WTC11 (cell line): ENCODE data around the gene PHF12. TPM values are rescaled to one million over a fixed set of nuclear protein-coding genes. Genes with fewer than 3 reads are reported as not detected.
A peak's percentile ranks its signal among the peaks of the same experiment; 100 is the strongest.
"Not testable (repeated sequence)": the region's sequence is repeated elsewhere in the genome, so short reads cannot be mapped to it uniquely, and the experiment has no call there.

ENCODE experiments used
- ATAC-seq: fragments of 200-7000 bp; cut with Tn5 transposase; 2 replicates; pipeline ENCODE4 v1.10.0; 2021; ENCODE audit warnings: mild to moderate bottlenecking, moderate library complexity
- CTCF ChIA-PET: fragments of 300-600 bp; sonication (Branson Sonifier 250); formaldehyde crosslinking; loops from one replicate; lab custom pipeline; 2021; ENCODE audit warnings: antibody characterized with exemption; lab: Charles Lee
- POLR2A ChIA-PET: fragments of 350-600 bp; sonication (Branson Sonifier 250); formaldehyde crosslinking; loops from one replicate; lab custom pipeline; 2021; ENCODE audit warnings: antibody characterized with exemption; lab: Charles Lee
- DNase-seq: peaks from one replicate; pipeline ENCODE4 v3.0.0; 2021; ENCODE audit warnings: low spot score
- H3K27ac Mint-ChIP-seq: 2 replicates; pipeline ENCODE4 v1.8.0; 2021; ENCODE audit warnings: mixed read lengths
- H3K27me3 Mint-ChIP-seq: 2 replicates; pipeline ENCODE4 v1.8.0; 2021; ENCODE audit warnings: low read depth, mild to moderate bottlenecking, moderate library complexity, mixed read lengths
- H3K36me3 Mint-ChIP-seq: 2 replicates; pipeline ENCODE4 v1.8.0; 2021; ENCODE audit warnings: mixed read lengths
- H3K4me1 Mint-ChIP-seq: 2 replicates; pipeline ENCODE4 v1.8.0; 2022; ENCODE audit warnings: mixed read lengths
- H3K4me3 Mint-ChIP-seq: 2 replicates; pipeline ENCODE4 v1.8.0; 2021; ENCODE audit warnings: mild to moderate bottlenecking, moderate library complexity, mixed read lengths
- H3K9me3 Mint-ChIP-seq: 2 replicates; pipeline ENCODE4 v1.8.0; 2021; ENCODE audit warnings: mixed read lengths
- CTCF ChIP-seq: fragments of 200-600 bp; IDR thresholded peaks from 2 replicates; pipeline ENCODE4 v1.8.0; 2022; ENCODE audit warnings: antibody characterized with exemption
- E2F1 ChIP-seq: sonication (generic); formaldehyde crosslinking; IDR thresholded peaks from 2 replicates; pipeline ENCODE4 v1.8.0; 2022; ENCODE audit warnings: mild to moderate bottlenecking, missing genetic modification reagents
- ERG ChIP-seq: fragments of 250-450 bp; sonication (Bioruptor Pico); IDR thresholded peaks from 2 replicates; pipeline ENCODE4 v1.8.0; 2021; ENCODE audit warnings: mild to moderate bottlenecking
- FOXJ3 ChIP-seq: sonication (generic); formaldehyde crosslinking; IDR thresholded peaks from 2 replicates; pipeline ENCODE4 v1.9.0; 2021; ENCODE audit warnings: missing genetic modification reagents, mild to moderate bottlenecking, borderline replicate concordance
- GRHL2 ChIP-seq: fragments of 250-450 bp; sonication (Bioruptor Pico); IDR thresholded peaks from 2 replicates; pipeline ENCODE4 v1.8.0; 2022; ENCODE audit warnings: mild to moderate bottlenecking, moderate library complexity; ENCODE audit not compliant: insufficient replicate concordance, severe bottlenecking
- MXD4 ChIP-seq: fragments of 250-450 bp; sonication (Bioruptor Pico); IDR thresholded peaks from 2 replicates; pipeline ENCODE4 v1.8.0; 2021; ENCODE audit warnings: mild to moderate bottlenecking, moderate library complexity, borderline replicate concordance
- MYBL2 ChIP-seq: sonication (generic); formaldehyde crosslinking; IDR thresholded peaks from 2 replicates; pipeline ENCODE4 v1.8.1; 2023; ENCODE audit warnings: mild to moderate bottlenecking, moderate library complexity, missing genetic modification reagents
- SP1 ChIP-seq: sonication (generic); formaldehyde crosslinking; conservative IDR thresholded peaks from 2 replicates; pipeline ENCODE4 v1.8.1; 2022; ENCODE audit warnings: missing genetic modification reagents
- ZBTB21 ChIP-seq: sonication (generic); formaldehyde crosslinking; IDR thresholded peaks from 2 replicates; pipeline ENCODE4 v1.8.1; 2023; ENCODE audit warnings: mild to moderate bottlenecking, missing genetic modification reagents, borderline replicate concordance
- ZNF121 ChIP-seq: sonication (generic); formaldehyde crosslinking; IDR thresholded peaks from 2 replicates; pipeline ENCODE4 v1.8.0; 2023; ENCODE audit warnings: missing genetic modification reagents
- ZNF396 ChIP-seq: fragments of 250-450 bp; sonication (Bioruptor Pico); IDR thresholded peaks from 2 replicates; pipeline ENCODE4 v1.8.0; 2021; ENCODE audit warnings: mild to moderate bottlenecking, moderate library complexity, borderline replicate concordance
- ZNF512 ChIP-seq: sonication (generic); formaldehyde crosslinking; IDR thresholded peaks from 2 replicates; pipeline ENCODE4 v1.8.1; 2022; ENCODE audit warnings: missing genetic modification reagents, borderline replicate concordance
- total RNA-seq: library from RNA; stranded (reverse); gene quantifications from 3 replicates; pipeline ENCODE4 v1.2.3, GENCODE V29; 2021
- TF ChIP-seq, protein P1 (sequence below): sonication (generic); formaldehyde crosslinking; IDR thresholded peaks from 2 replicates; pipeline ENCODE4 v1.8.0; 2022; ENCODE audit warnings: missing genetic modification reagents
- TF ChIP-seq, protein P2 (sequence below): fragments of 250-450 bp; sonication (Bioruptor Pico); IDR thresholded peaks from 2 replicates; pipeline ENCODE4 v1.9.0; 2021; ENCODE audit warnings: mild to moderate bottlenecking

The PHF12 gene
- total RNA-seq, 1 experiment from 2014 or later: 69.8 TPM

GRCh38 chr17:28935744-28936460 is 15.4 kb downstream of the PHF12 start:
- peak overlapping the region; percentile 84 for H3K27ac Mint-ChIP-seq
- no peaks in the 10 kb centered on the region for H3K9me3 Mint-ChIP-seq
- no peak overlapping the region for H3K4me3 Mint-ChIP-seq
- ChIA-PET CTCF (interaction anchor here (0.6 to 2.8 kb wide), 10 partner anchors 14 to 209 kb away, joined by 3 to 13 read pairs (median 6); partner anchors contain the start of gene DHRS13), POLR2A (no interaction called here)
- ATAC-seq (no peak), DNase-seq (no peak)
- peaks cover 50% of the 10 kb centered on the region for H3K4me1 Mint-ChIP-seq
- no peak for TF ChIP-seq ERG (CRISPR knock-in tag)
- TF ChIP-seq ZNF512 (CRISPR knock-in tag): no peak
- TF ChIP-seq GRHL2 (CRISPR knock-in tag): no peak
- TF ChIP-seq, protein P1, sequence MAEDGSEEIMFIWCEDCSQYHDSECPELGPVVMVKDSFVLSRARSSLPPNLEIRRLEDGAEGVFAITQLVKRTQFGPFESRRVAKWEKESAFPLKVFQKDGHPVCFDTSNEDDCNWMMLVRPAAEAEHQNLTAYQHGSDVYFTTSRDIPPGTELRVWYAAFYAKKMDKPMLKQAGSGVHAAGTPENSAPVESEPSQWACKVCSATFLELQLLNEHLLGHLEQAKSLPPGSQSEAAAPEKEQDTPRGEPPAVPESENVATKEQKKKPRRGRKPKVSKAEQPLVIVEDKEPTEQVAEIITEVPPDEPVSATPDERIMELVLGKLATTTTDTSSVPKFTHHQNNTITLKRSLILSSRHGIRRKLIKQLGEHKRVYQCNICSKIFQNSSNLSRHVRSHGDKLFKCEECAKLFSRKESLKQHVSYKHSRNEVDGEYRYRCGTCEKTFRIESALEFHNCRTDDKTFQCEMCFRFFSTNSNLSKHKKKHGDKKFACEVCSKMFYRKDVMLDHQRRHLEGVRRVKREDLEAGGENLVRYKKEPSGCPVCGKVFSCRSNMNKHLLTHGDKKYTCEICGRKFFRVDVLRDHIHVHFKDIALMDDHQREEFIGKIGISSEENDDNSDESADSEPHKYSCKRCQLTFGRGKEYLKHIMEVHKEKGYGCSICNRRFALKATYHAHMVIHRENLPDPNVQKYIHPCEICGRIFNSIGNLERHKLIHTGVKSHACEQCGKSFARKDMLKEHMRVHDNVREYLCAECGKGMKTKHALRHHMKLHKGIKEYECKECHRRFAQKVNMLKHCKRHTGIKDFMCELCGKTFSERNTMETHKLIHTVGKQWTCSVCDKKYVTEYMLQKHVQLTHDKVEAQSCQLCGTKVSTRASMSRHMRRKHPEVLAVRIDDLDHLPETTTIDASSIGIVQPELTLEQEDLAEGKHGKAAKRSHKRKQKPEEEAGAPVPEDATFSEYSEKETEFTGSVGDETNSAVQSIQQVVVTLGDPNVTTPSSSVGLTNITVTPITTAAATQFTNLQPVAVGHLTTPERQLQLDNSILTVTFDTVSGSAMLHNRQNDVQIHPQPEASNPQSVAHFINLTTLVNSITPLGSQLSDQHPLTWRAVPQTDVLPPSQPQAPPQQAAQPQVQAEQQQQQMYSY (CRISPR knock-in tag): no peak
- no peak for TF ChIP-seq ZNF396
- no peak for TF ChIP-seq E2F1
- TF ChIP-seq CTCF: no peak
- no peak for TF ChIP-seq ZBTB21 (CRISPR knock-in tag)
- TF ChIP-seq MXD4 (CRISPR knock-in tag): no peak
- no peak for TF ChIP-seq MYBL2
- no peak for TF ChIP-seq SP1 (CRISPR knock-in tag)
- no peak for TF ChIP-seq FOXJ3 (CRISPR knock-in tag)
- TF ChIP-seq, protein P2, sequence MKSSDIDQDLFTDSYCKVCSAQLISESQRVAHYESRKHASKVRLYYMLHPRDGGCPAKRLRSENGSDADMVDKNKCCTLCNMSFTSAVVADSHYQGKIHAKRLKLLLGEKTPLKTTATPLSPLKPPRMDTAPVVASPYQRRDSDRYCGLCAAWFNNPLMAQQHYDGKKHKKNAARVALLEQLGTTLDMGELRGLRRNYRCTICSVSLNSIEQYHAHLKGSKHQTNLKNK (CRISPR knock-in tag): no peak
- H3K27me3 Mint-ChIP-seq: no peaks in the 10 kb centered on the region
- peaks cover 15% of the 10 kb centered on the region; the same call in 1 of the 2 replicates for H3K36me3 Mint-ChIP-seq

GRCh38 chr17:28934508-28934907 is 16.8 kb downstream of the PHF12 start:
- POLR2A ChIA-PET, H3K27me3 Mint-ChIP-seq, H3K9me3 Mint-ChIP-seq, ATAC-seq, H3K4me3 Mint-ChIP-seq, DNase-seq: not testable (repeated sequence)
- Mint-ChIP-seq H3K36me3 (peaks cover 15% of the 10 kb centered on the region; the same call in 1 of the 2 replicates), H3K4me1 (peaks cover 40% of the 10 kb centered on the region), H3K27ac (0 out of 2 replicates have a peak overlapping the region, but pooled peaks have one; percentile 20)
- peak; percentile 52; the same call in 1 of the 2 replicates for TF ChIP-seq ZNF121 (CRISPR knock-in tag)
- CTCF ChIA-PET: interaction anchor here (1.0 to 1.6 kb wide), 3 partner anchors 16 to 183 kb away, joined by 4 to 6 read pairs (median 5); no protein-coding TSS in a partner anchor
